MM.1S (cell line): ENCODE results near the gene RBMS3.
A peak's percentile ranks its signal among the peaks of the same experiment; 100 is the strongest.
"Not testable (repeated sequence)": the region's sequence is repeated elsewhere in the genome, so short reads cannot be mapped to it uniquely, and the experiment has no call there.

Experiments used
- DNase-seq: peaks from one replicate; pipeline ENCODE4 v3.0.0-alpha.2; 2015
- H2AFZ ChIP-seq: fragments of 300-600 bp; sonication (generic); 2 replicates; pipeline ENCODE4 v1.6.0; 2016; ENCODE audit warnings: antibody characterized with exemption, low read length
- H3F3A ChIP-seq: fragments of 300-600 bp; sonication (generic); 2 replicates; pipeline ENCODE4 v1.6.1; 2016; ENCODE audit warnings: mild to moderate bottlenecking, antibody characterized with exemption, low read length, moderate library complexity, mixed read lengths; ENCODE audit not compliant: insufficient read depth
- H3K27ac ChIP-seq: fragments of 300-600 bp; sonication (generic); 2 replicates; pipeline ENCODE4 v1.5.1; 2016; ENCODE audit warnings: mild to moderate bottlenecking, low read length
- H3K27me3 ChIP-seq: fragments of 300-600 bp; sonication (generic); replicated peaks from 2 replicates; pipeline ENCODE4 v1.6.0; 2016; ENCODE audit warnings: low read length; ENCODE audit not compliant: insufficient read depth
- H3K36me3 ChIP-seq: fragments of 300-600 bp; sonication (generic); replicated peaks from 2 replicates; pipeline ENCODE4 v1.6.1; 2016; ENCODE audit warnings: mild to moderate bottlenecking, low read length, mixed read lengths; ENCODE audit not compliant: insufficient read depth
- H3K4me1 ChIP-seq: fragments of 300-600 bp; sonication (generic); 2 replicates; pipeline ENCODE4 v1.6.1; 2016; ENCODE audit warnings: low read length, mixed read lengths
- H3K4me2 ChIP-seq: fragments of 300-600 bp; sonication (generic); 2 replicates; pipeline ENCODE4 v1.6.0; 2016; ENCODE audit warnings: low read depth, low read length
- H3K4me3 ChIP-seq: fragments of 300-600 bp; sonication (generic); 2 replicates; pipeline ENCODE4 v1.5.1; 2016; ENCODE audit warnings: low read length, mixed read lengths
- H3K79me2 ChIP-seq: fragments of 300-600 bp; sonication (generic); 2 replicates; pipeline ENCODE4 v1.6.1; 2016; ENCODE audit warnings: mixed run types, low read length, mixed read lengths
- H3K9ac ChIP-seq: fragments of 300-600 bp; sonication (generic); 2 replicates; pipeline ENCODE4 v1.6.1; 2016; ENCODE audit warnings: low read length, mixed read lengths
- H3K9me2 ChIP-seq: fragments of 300-600 bp; sonication (generic); replicated peaks from 2 replicates; pipeline ENCODE4 v1.6.1; 2016; ENCODE audit warnings: mild to moderate bottlenecking, low read length, mixed read lengths; ENCODE audit not compliant: insufficient read depth
- H3K9me3 ChIP-seq: fragments of 300-600 bp; sonication (generic); replicated peaks from 2 replicates; pipeline ENCODE4 v1.6.1; 2016; ENCODE audit warnings: mild to moderate bottlenecking, low read length, mixed read lengths; ENCODE audit not compliant: insufficient read depth
- H4K20me1 ChIP-seq: fragments of 300-600 bp; sonication (generic); 2 replicates; pipeline ENCODE4 v1.6.1; 2016; ENCODE audit warnings: mild to moderate bottlenecking, low read length, moderate library complexity, mixed read lengths; ENCODE audit not compliant: insufficient read depth
- CTCF ChIP-seq: fragments of 300-600 bp; sonication (generic); IDR thresholded peaks from 2 replicates; pipeline ENCODE4 v1.5.1; 2016; ENCODE audit warnings: antibody characterized with exemption, low read length, mixed read lengths
- EZH2 ChIP-seq: fragments of 300-600 bp; sonication (generic); optimal IDR thresholded peaks from 2 replicates; pipeline ENCODE3; 2017; ENCODE audit warnings: low read depth, mild to moderate bottlenecking, antibody characterized with exemption, low read length, mixed read lengths
- EZH2phosphoT487 ChIP-seq: fragments of 300-600 bp; sonication (generic); IDR thresholded peaks from 2 replicates; pipeline ENCODE4 v1.6.1; 2018; ENCODE audit warnings: antibody characterized with exemption, low read length

RBMS3 gene

DNA sequence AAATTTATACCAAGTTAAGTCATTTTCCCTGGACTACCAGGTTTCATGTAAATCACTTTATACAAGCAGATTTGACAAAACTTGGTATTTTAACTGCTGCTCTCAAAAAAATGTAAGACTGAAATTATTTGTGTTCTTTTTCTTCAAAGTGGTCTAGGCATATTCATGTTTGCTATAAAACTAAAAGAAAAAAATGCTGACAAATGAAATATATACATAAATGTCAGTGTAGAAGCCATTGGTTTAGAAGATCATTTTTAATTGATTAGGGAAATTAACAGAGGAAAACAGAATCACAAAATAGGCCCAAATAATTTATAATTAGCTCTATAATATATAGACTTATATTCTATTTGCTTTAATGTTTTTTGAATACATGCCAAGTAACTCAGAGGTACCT is 523.2 kb downstream of the RBMS3 start:
- H3K4me1 ChIP-seq, result no peaks in the 10 kb centered on the region
- H4K20me1 ChIP-seq, result no peaks in the 10 kb centered on the region
- H3F3A ChIP-seq, result no peaks in the 10 kb centered on the region
- H3K9me3 ChIP-seq, result no peaks in the 10 kb centered on the region
- H3K9me2 ChIP-seq, result no peaks in the 10 kb centered on the region
- H3K9ac ChIP-seq, result no peak overlapping the region
- no peaks in the 10 kb centered on the region for H3K36me3 ChIP-seq
- H3K27ac ChIP-seq, result no peak overlapping the region
- H2AFZ ChIP-seq, result no peak overlapping the region
- H3K4me3 ChIP-seq, result no peak overlapping the region
- TF ChIP-seq EZH2 (no peak), CTCF (no peak), EZH2phosphoT487 (no peak)
- H3K4me2 ChIP-seq, result no peak overlapping the region
- no peak for DNase-seq
- H3K79me2 ChIP-seq, result no peaks in the 10 kb centered on the region
- no peaks in the 10 kb centered on the region for H3K27me3 ChIP-seq

GRCh38 chr3:29805757-29806156 is 524.9 kb downstream of the RBMS3 start:
- H3K27ac ChIP-seq, result no peak overlapping the region

GRCh38 chr3:29808324-29808723 is 527.5 kb downstream of the RBMS3 start:
- DNase-seq, H3K27ac ChIP-seq, H3K9me2 ChIP-seq, H3K79me2 ChIP-seq, H3K4me2 ChIP-seq, H3K4me3 ChIP-seq, H3K9ac ChIP-seq, H3K36me3 ChIP-seq, H2AFZ ChIP-seq, H3K27me3 ChIP-seq, H3K4me1 ChIP-seq, H3K9me3 ChIP-seq, H3F3A ChIP-seq, H4K20me1 ChIP-seq: not testable (repeated sequence)

More at GRCh38 chr3:29805757-29806156, 524.9 kb downstream of the RBMS3 start:
- peak; percentile 17 for DNase-seq
- H3K4me2 ChIP-seq, result no peak overlapping the region
- H4K20me1 ChIP-seq, result no peaks in the 10 kb centered on the region
- no peaks in the 10 kb centered on the region for H3F3A ChIP-seq
- H3K9ac ChIP-seq, result no peak overlapping the region
- H2AFZ ChIP-seq, result no peak overlapping the region
- H3K36me3 ChIP-seq, result no peaks in the 10 kb centered on the region
- H3K79me2 ChIP-seq, result no peaks in the 10 kb centered on the region
- no peaks in the 10 kb centered on the region for H3K9me2 ChIP-seq
- TF ChIP-seq CTCF (no peak), EZH2phosphoT487 (no peak), EZH2 (no peak)
- H3K27me3 ChIP-seq, result no peaks in the 10 kb centered on the region
- no peak overlapping the region for H3K4me3 ChIP-seq
- H3K9me3 ChIP-seq, result no peaks in the 10 kb centered on the region
- no peaks in the 10 kb centered on the region for H3K4me1 ChIP-seq

DNA sequence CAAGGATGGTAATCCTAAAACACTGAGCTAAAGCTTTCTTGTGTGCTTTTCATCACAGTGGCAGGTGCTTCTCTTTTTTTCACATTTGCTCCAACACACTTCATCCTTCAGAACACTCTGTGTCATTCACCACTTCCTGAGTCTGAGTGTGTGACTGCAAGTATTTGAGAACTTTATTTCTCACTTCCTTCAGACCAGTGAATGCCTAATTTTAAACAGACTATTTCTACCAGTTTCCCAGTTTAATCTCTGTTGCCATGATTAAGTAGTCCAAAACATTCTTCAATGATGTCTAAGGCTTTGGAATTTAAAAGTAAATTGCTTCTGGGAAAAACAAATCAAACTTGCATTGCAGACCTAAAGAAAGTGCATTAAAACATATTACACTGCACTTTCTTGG is 541.2 kb downstream of the RBMS3 start:
- no peaks in the 10 kb centered on the region for H3K27me3 ChIP-seq
- peak; percentile 24 for DNase-seq
- no peak overlapping the region for H3K4me3 ChIP-seq
- no peak overlapping the region for H3K4me2 ChIP-seq
- no peaks in the 10 kb centered on the region for H3K9me2 ChIP-seq
- no peaks in the 10 kb centered on the region for H3K36me3 ChIP-seq
- H3K79me2 ChIP-seq, result no peaks in the 10 kb centered on the region
- no peak overlapping the region for H3K9ac ChIP-seq
- no peaks in the 10 kb centered on the region for H3F3A ChIP-seq
- H2AFZ ChIP-seq, result no peak overlapping the region
- TF ChIP-seq EZH2, result no peak
- no peak for TF ChIP-seq EZH2phosphoT487
- no peak for TF ChIP-seq CTCF
- no peak overlapping the region for H3K27ac ChIP-seq
- no peaks in the 10 kb centered on the region for H4K20me1 ChIP-seq
- no peaks in the 10 kb centered on the region for H3K9me3 ChIP-seq
- H3K4me1 ChIP-seq, result peaks cover 5% of the 10 kb centered on the region; the same call in 1 of the 2 replicates
